ENCODE measurements around the gene CSTF2.
A peak's percentile ranks its signal among the peaks of the same experiment; 100 is the strongest.

CSTF2 gene

DNA sequence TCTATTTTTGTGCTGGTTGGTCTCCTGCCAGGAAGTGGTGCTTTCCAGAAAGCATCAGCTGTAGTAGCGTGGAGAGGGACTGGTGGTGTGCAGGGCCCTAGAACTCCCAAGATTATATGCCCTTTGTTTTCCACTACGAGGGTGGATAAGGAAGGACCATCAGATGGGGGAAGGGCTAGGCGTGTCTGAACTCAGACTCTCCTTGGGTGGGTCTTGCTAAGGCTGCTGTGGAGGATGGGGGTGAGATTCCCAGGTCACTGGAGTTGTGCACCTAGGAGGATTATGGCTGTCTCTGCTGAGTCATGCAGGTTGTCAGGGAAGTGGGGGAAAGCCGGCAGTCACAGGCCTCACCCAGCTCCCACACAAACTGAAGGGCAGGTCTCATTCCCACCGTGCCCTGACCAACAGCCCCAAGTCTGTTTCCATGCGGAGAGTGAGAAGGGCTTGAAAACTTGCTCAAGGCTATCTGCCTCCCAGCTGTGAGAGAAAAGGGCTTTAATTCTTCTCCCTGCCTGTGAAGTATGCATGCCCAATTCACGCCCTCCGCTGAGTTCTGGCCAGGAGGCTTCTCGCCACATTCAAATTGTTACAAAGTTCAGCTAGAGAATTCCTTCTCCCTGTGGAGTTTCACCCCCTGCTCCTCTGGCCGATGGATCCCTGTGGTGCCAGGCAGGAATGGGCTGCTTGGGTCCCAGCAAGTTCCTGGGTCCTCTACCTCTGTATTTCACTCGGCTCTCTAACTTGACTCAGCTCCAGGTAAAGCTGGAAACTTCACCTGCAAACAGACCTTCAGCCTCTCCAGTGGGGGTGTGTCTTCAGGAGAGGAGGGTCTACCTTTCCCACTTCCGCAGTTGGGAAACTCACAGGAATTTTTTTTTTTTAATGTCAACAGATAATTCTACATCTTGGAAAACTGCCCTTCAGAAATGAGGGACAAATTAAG lies 7.7 kb upstream of the CSTF2 start:
- no peak overlapping the region for H3K27ac ChIP-seq
- H3K36me3 ChIP-seq = no peaks in the 10 kb centered on the region
- H3K27me3 ChIP-seq (ENCODE audit: insufficient read depth, low read depth, severe bottlenecking) = peaks cover 12% of the 10 kb centered on the region
- H3K9me3 ChIP-seq (ENCODE audit: severe bottlenecking) = no peaks in the 10 kb centered on the region
- TF ChIP-seq, protein P1, sequence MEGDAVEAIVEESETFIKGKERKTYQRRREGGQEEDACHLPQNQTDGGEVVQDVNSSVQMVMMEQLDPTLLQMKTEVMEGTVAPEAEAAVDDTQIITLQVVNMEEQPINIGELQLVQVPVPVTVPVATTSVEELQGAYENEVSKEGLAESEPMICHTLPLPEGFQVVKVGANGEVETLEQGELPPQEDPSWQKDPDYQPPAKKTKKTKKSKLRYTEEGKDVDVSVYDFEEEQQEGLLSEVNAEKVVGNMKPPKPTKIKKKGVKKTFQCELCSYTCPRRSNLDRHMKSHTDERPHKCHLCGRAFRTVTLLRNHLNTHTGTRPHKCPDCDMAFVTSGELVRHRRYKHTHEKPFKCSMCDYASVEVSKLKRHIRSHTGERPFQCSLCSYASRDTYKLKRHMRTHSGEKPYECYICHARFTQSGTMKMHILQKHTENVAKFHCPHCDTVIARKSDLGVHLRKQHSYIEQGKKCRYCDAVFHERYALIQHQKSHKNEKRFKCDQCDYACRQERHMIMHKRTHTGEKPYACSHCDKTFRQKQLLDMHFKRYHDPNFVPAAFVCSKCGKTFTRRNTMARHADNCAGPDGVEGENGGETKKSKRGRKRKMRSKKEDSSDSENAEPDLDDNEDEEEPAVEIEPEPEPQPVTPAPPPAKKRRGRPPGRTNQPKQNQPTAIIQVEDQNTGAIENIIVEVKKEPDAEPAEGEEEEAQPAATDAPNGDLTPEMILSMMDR (IDR thresholded peaks at IDR 0.05; ENCODE audit: low read depth, low read length) = no peak
- DNase-seq = no peak
- H3K4me3 ChIP-seq (ENCODE audit: low read depth, low read length) = no peak overlapping the region

DNA sequence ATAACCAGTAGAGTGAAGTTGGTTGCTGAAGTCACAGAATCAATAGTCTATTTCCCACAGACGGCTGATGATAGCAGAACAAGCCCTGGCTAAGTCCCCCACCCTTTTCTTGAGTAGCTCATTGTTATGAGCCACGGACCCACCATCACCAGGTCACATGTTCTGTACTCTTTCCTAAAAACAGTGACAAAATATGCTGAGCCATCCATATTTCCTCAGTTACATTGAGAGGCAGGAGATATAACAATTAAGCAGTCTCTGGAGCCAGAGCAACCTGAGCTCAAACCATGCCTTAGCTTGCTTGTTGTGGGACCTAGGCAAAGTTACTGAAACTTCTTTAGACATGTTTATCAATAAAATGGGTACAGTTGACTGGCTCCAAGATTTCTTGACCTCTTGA lies 2.9 kb upstream of the CSTF2 start:
- TF ChIP-seq, protein P1 (IDR thresholded peaks at IDR 0.05; ENCODE audit: low read depth, low read length) = no peak
- peaks cover 27% of the 10 kb centered on the region for H3K27me3 ChIP-seq (ENCODE audit: insufficient read depth, low read depth, severe bottlenecking)
- H3K36me3 ChIP-seq = 0 out of 2 replicates have a peak, but pooled peaks cover 2% of the 10 kb centered on the region
- H3K4me3 ChIP-seq (ENCODE audit: low read depth, low read length) = no peak overlapping the region
- H3K9me3 ChIP-seq (ENCODE audit: severe bottlenecking) = no peaks in the 10 kb centered on the region
- no peak overlapping the region for H3K27ac ChIP-seq
- no peak for DNase-seq

DNA sequence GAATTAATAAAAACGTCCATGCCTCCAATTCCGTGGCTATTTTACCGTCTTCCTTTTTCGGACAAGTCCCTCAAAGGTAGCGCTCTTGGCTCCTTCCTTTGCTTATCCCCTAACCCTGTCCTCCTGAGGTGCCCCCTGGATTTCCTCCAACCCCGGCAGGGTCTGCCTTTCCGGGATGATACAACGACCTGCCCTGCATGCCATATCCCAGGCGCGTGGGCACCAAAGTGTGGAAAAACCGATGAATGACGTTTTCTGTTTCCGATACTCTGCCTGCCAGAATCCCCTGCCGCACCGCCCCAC lies 706 bp upstream of the CSTF2 start:
- Histone ChIP-seq H3K36me3 (peaks cover 2% of the 10 kb centered on the region), H3K27me3 (ENCODE audit: insufficient read depth, low read depth, severe bottlenecking) (peaks cover 32% of the 10 kb centered on the region), H3K27ac (no peak overlapping the region; the same call in 1 of the 2 replicates), H3K9me3 (ENCODE audit: severe bottlenecking) (no peaks in the 10 kb centered on the region), H3K4me3 (ENCODE audit: low read depth, low read length) (peak overlapping the region; percentile 87)
- TF ChIP-seq, protein P1 (IDR thresholded peaks at IDR 0.05; ENCODE audit: low read depth, low read length) = no peak
- no peak for DNase-seq

DNA sequence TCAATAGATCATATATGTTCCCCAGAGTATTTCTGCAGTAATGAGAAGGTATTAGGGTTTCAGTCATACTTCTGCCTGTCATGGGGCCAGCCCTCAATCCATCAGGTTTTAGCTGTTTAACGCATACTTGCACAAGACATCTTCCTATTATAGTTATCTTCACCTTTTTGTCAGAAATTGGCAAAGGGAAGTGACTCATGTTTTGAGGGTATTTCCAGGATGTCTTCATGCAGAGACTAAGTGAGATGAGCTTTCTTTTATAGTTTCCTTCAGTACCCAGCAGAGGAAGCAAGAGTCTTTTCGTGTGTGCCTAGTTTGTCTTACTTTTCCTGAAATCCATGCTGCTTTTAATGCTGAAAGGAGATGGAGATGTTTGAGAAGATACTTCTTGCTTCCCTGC lies 9.5 kb downstream of the CSTF2 start:
- Histone ChIP-seq H3K27me3 (ENCODE audit: insufficient read depth, low read depth, severe bottlenecking) (peaks cover 13% of the 10 kb centered on the region), H3K9me3 (ENCODE audit: severe bottlenecking) (no peaks in the 10 kb centered on the region), H3K4me3 (ENCODE audit: low read depth, low read length) (no peak overlapping the region), H3K36me3 (peaks cover 20% of the 10 kb centered on the region), H3K27ac (no peak overlapping the region)
- DNase-seq = no peak
- TF ChIP-seq, protein P1 (IDR thresholded peaks at IDR 0.05; ENCODE audit: low read depth, low read length) = no peak

DNA sequence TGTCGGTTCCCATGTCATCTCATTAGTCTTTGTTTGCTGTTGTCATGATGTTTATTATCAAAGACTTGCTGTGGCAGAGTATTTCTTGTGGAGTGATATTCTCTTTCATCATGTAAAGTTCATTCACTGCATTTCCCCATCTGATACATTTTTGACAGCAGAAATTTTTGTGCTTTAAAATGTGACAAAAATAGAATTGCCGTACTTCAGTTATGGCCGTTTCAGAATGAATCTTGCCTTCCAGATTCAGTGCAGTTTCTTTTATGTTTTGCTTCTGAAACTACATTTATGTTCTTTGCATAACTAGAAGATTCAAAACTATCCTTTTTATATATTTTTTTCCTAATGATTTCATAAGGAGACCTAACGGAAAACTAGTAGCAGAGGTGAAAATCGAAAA lies 10.0 kb downstream of the CSTF2 start:
- Histone ChIP-seq H3K27me3 (ENCODE audit: insufficient read depth, low read depth, severe bottlenecking) (peaks cover 13% of the 10 kb centered on the region), H3K27ac (no peak overlapping the region), H3K4me3 (ENCODE audit: low read depth, low read length) (no peak overlapping the region), H3K9me3 (ENCODE audit: severe bottlenecking) (no peaks in the 10 kb centered on the region), H3K36me3 (peaks cover 20% of the 10 kb centered on the region)
- no peak for DNase-seq
- TF ChIP-seq, protein P1 (IDR thresholded peaks at IDR 0.05; ENCODE audit: low read depth, low read length) = no peak

All from WERI-Rb-1 (cell line).